Measurements from ENCODE around the gene PASK.

The PASK gene

GRCh38 chr2:241132538-241133435, 16.5 kb downstream of the PASK start:
- Histone ChIP-seq H3K27ac (no peak overlapping the region), H3K27me3 (replicated peaks) (no peaks in the 10 kb centered on the region), H3K4me3 (ENCODE audit: low read depth, low read length) (no peak overlapping the region), H3K36me3 (replicated peaks) (no peaks in the 10 kb centered on the region)
- no peak for DNase-seq
- no peak for TF ChIP-seq CTCF (IDR thresholded peaks at IDR 0.05; ENCODE audit: low read depth, low read length, missing control alignments)
- in situ Hi-C loops (cut with HindIII; ENCODE audit: low pct_ligation_motif_present, low sequenced_read_pairs), result no loop called here

- DNase-seq, result no peak
- Histone ChIP-seq H3K27ac (no peak overlapping the region), H3K4me3 (ENCODE audit: low read depth, low read length) (no peak overlapping the region), H3K27me3 (replicated peaks) (no peaks in the 10 kb centered on the region), H3K36me3 (replicated peaks) (no peaks in the 10 kb centered on the region)
- TF ChIP-seq CTCF (IDR thresholded peaks at IDR 0.05; ENCODE audit: low read depth, low read length, missing control alignments), result no peak
- in situ Hi-C loops (cut with HindIII; ENCODE audit: low pct_ligation_motif_present, low sequenced_read_pairs), result no loop called here
These were observed 17.7 kb downstream of the PASK start for GRCh38 chr2:241131531-241131930.

- Histone ChIP-seq H3K27ac (no peak overlapping the region), H3K36me3 (replicated peaks) (no peaks in the 10 kb centered on the region), H3K27me3 (replicated peaks) (no peaks in the 10 kb centered on the region), H3K4me3 (ENCODE audit: low read depth, low read length) (no peak overlapping the region)
- in situ Hi-C loops (cut with HindIII; ENCODE audit: low pct_ligation_motif_present, low sequenced_read_pairs), result no loop called here
- DNase-seq, result no peak
- TF ChIP-seq CTCF (IDR thresholded peaks at IDR 0.05; ENCODE audit: low read depth, low read length, missing control alignments), result no peak
These were observed 19.0 kb downstream of the PASK start for GRCh38 chr2:241130316-241130715.

GRCh38 chr2:241129086-241129871, 20.0 kb downstream of the PASK start:
- Histone ChIP-seq H3K36me3 (replicated peaks) (no peaks in the 10 kb centered on the region), H3K4me3 (ENCODE audit: low read depth, low read length) (no peak overlapping the region), H3K27me3 (replicated peaks) (no peaks in the 10 kb centered on the region), H3K27ac (no peak overlapping the region)
- in situ Hi-C loops (cut with HindIII; ENCODE audit: low pct_ligation_motif_present, low sequenced_read_pairs), result no loop called here
- TF ChIP-seq CTCF (IDR thresholded peaks at IDR 0.05; ENCODE audit: low read depth, low read length, missing control alignments), result no peak
- no peak for DNase-seq

GRCh38 chr2:241128266-241128665, 21.0 kb downstream of the PASK start:
- no peak for TF ChIP-seq CTCF (IDR thresholded peaks at IDR 0.05; ENCODE audit: low read depth, low read length, missing control alignments)
- no peak for DNase-seq
- in situ Hi-C loops (cut with HindIII; ENCODE audit: low pct_ligation_motif_present, low sequenced_read_pairs), result no loop called here
- Histone ChIP-seq H3K4me3 (ENCODE audit: low read depth, low read length) (no peak overlapping the region), H3K36me3 (replicated peaks) (no peaks in the 10 kb centered on the region), H3K27ac (no peak overlapping the region), H3K27me3 (replicated peaks) (no peaks in the 10 kb centered on the region)
